ENCODE data around the gene PIEZO2.

DNA sequence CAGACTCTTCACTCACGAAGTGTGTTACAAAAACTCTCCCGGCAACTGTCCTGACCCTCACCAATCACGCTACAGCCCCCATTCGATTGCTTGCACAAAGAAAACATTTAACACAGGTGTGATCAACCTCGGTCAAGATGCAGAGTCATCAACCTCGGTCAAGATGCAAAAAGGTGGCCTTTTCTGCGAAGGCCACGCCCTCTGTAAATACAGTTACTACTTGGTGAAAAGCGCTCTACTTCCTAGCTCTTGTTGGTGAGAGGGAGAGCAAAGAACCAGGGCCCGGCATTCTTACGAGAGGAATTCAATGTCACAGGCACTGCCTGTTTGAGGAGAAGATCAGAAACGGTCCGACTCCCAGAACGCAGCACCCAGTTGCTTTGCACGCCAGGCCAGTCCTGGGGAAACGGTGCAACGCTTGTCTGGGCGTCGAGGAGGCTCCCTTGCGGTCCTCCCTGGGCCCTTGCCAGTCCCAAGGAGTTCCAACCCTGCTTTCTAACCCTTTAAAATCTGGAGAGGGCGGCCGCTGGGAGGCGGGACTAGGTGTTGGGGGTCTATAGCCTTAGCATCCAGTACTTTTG is 1.9 kb downstream of the PIEZO2 start:
- no peak for TF ChIP-seq EZH2phosphoT487 (IDR thresholded peaks at IDR 0.05; ENCODE audit: borderline replicate concordance, low read length)
- TF ChIP-seq, protein P1, sequence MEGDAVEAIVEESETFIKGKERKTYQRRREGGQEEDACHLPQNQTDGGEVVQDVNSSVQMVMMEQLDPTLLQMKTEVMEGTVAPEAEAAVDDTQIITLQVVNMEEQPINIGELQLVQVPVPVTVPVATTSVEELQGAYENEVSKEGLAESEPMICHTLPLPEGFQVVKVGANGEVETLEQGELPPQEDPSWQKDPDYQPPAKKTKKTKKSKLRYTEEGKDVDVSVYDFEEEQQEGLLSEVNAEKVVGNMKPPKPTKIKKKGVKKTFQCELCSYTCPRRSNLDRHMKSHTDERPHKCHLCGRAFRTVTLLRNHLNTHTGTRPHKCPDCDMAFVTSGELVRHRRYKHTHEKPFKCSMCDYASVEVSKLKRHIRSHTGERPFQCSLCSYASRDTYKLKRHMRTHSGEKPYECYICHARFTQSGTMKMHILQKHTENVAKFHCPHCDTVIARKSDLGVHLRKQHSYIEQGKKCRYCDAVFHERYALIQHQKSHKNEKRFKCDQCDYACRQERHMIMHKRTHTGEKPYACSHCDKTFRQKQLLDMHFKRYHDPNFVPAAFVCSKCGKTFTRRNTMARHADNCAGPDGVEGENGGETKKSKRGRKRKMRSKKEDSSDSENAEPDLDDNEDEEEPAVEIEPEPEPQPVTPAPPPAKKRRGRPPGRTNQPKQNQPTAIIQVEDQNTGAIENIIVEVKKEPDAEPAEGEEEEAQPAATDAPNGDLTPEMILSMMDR (IDR thresholded peaks at IDR 0.05; ENCODE audit: low read depth, low read length, poor library complexity, severe bottlenecking): no peak

Data from DOHH2 (cell line).